ENCODE data around the gene PRLHR.

GRCh38 chr10:118581340-118581739 is 14.1 kb downstream of the PRLHR start:
- TF ChIP-seq CTCF (IDR thresholded peaks at IDR 0.05; ENCODE audit: low read depth, low read length, poor library complexity, severe bottlenecking) (no peak), EZH2phosphoT487 (IDR thresholded peaks at IDR 0.05; ENCODE audit: borderline replicate concordance, low read length) (no peak)

Data from DOHH2 (cell line).